Trophoblast cell (in vitro differentiated cells and primary cell): ENCODE results near the gene GPR135.
A peak's percentile ranks its signal among the peaks of the same experiment; 100 is the strongest.

Experiments
- DNase-seq, 2 donors: peaks; one replicate each; pipeline ENCODE4 v3.0.0-alpha.2; 2016
- H2AFZ ChIP-seq: 2 replicates; pipeline ENCODE4 v1.6.1; 2013; ENCODE audit warnings: low read length, moderate library complexity, mild to moderate bottlenecking; ENCODE audit not compliant: insufficient read depth, poor library complexity
- H2AK5ac ChIP-seq: 2 replicates; pipeline ENCODE4 v1.6.1; 2013; ENCODE audit warnings: mild to moderate bottlenecking, low read length
- H2BK120ac ChIP-seq: 2 replicates; pipeline ENCODE4 v1.6.1; 2013; ENCODE audit warnings: low read length, mild to moderate bottlenecking, moderate library complexity; ENCODE audit not compliant: insufficient read depth, poor library complexity
- H2BK12ac ChIP-seq: 2 replicates; pipeline ENCODE4 v1.6.1; 2013; ENCODE audit warnings: mild to moderate bottlenecking, low read length, moderate library complexity
- H2BK5ac ChIP-seq: 2 replicates; pipeline ENCODE4 v1.6.1; 2013; ENCODE audit warnings: low read length, low read depth, moderate library complexity, mild to moderate bottlenecking; ENCODE audit not compliant: poor library complexity
- H3K14ac ChIP-seq: 2 replicates; pipeline ENCODE4 v1.6.1; 2013; ENCODE audit warnings: mild to moderate bottlenecking, low read length
- H3K18ac ChIP-seq: 2 replicates; pipeline ENCODE4 v1.6.1; 2013; ENCODE audit warnings: mild to moderate bottlenecking, low read length
- H3K23ac ChIP-seq: 2 replicates; pipeline ENCODE4 v1.6.1; 2013; ENCODE audit warnings: low read length
- H3K27ac ChIP-seq: 2 replicates; pipeline ENCODE4 v1.5.1; 2013; ENCODE audit warnings: low read depth, mild to moderate bottlenecking, inconsistent platforms, low read length, moderate library complexity
- H3K27me3 ChIP-seq: 2 replicates; pipeline ENCODE4 v1.6.1; 2013; ENCODE audit warnings: inconsistent platforms, mild to moderate bottlenecking, low read length, moderate library complexity; ENCODE audit not compliant: insufficient read depth
- H3K36me3 ChIP-seq, 2 experiments: 1 replicate in 1 of 2; 2 replicates in 1 of 2; pipeline ENCODE4 v1.6.1; 2013; ENCODE audit warnings: low read length in 2 of 2, mild to moderate bottlenecking in 2 of 2, moderate library complexity in 1 of 2; ENCODE audit not compliant: insufficient read depth in 2 of 2, control insufficient read depth in 1 of 2
- H3K4ac ChIP-seq: 2 replicates; pipeline ENCODE4 v1.6.1; 2013; ENCODE audit warnings: low read depth, mild to moderate bottlenecking, low read length, moderate library complexity
- H3K4me1 ChIP-seq, 2 experiments: 1 replicate in 1 of 2; 2 replicates in 1 of 2; pipeline ENCODE4 v1.6.1; 2013; ENCODE audit warnings: low read length in 2 of 2, mild to moderate bottlenecking in 2 of 2, moderate library complexity in 1 of 2; ENCODE audit not compliant: insufficient read depth in 2 of 2, control insufficient read depth in 1 of 2
- H3K4me2 ChIP-seq: 2 replicates; pipeline ENCODE4 v1.6.1; 2013; ENCODE audit warnings: inconsistent platforms, mild to moderate bottlenecking, low read length, moderate library complexity
- H3K4me3 ChIP-seq: 2 replicates; pipeline ENCODE4 v1.5.1; 2013; ENCODE audit warnings: mild to moderate bottlenecking, low read depth, low read length, inconsistent platforms
- H3K79me1 ChIP-seq: one replicate; pipeline ENCODE4 v1.6.1; 2013; ENCODE audit warnings: low read length
- H3K79me2 ChIP-seq: 2 replicates; pipeline ENCODE4 v1.6.1; 2013; ENCODE audit warnings: low read length, mild to moderate bottlenecking; ENCODE audit not compliant: control insufficient read depth, insufficient read depth, poor library complexity
- H3K9ac ChIP-seq: 2 replicates; pipeline ENCODE4 v1.6.1; 2013; ENCODE audit warnings: mild to moderate bottlenecking, low read length
- H3K9me3 ChIP-seq: 2 replicates; pipeline ENCODE4 v1.6.1; 2013; ENCODE audit warnings: low read depth, mild to moderate bottlenecking, control low read depth, inconsistent platforms, low read length; ENCODE audit not compliant: insufficient read depth
- H4K12ac ChIP-seq: 2 replicates; pipeline ENCODE4 v1.6.1; 2013; ENCODE audit warnings: low read depth, mild to moderate bottlenecking, low read length, moderate library complexity
- H4K8ac ChIP-seq: 2 replicates; pipeline ENCODE4 v1.6.1; 2013; ENCODE audit warnings: low read depth, mild to moderate bottlenecking, low read length, moderate library complexity
- H4K91ac ChIP-seq: one replicate; pipeline ENCODE4 v1.6.1; 2013; ENCODE audit warnings: low read depth, mild to moderate bottlenecking, low read length, moderate library complexity
- WGBS: extraction: QIAGEN DNeasy Blood & Tissue Kit; methylation state at CpG from one replicate; pipeline ENCODE4 v1.1.7; 2013; ENCODE audit warnings: missing lambda C conversion rate; ENCODE audit not compliant: insufficient read length, insufficient coverage; ENCODE audit errors: extremely low coverage; 5-methylcytosine and 5-hydroxymethylcytosine counted together

GPR135 gene

DNA sequence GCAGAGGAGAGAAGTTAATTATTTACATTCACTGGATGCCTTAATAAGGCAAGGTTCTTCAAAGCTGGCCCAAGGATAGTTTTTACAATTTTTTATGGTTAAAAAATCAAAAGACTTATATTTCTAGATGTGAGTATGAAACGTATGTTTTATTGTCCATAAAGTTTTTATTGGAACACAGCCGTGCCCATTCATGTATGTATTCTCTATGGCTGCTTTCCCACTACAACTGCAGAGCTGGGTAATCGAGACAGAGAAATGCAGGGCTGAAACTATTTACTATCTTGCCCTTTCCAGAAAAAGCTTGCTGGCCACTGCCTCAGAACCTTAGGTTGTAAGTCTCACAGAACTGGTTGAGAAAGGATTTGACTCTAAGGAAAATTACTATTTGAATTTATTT lies 35.6 kb upstream of the GPR135 start:
- Histone ChIP-seq H3K79me1 (no peaks in the 10 kb centered on the region), H3K36me3 (peaks cover under 1 to 2% of the 10 kb centered on the region in 2 experiments), H4K12ac (no peak overlapping the region), H3K27ac (no peak overlapping the region), H3K18ac (no peak overlapping the region), H3K9me3 (no peaks in the 10 kb centered on the region), H2BK5ac (no peak overlapping the region), H3K4me2 (no peak overlapping the region), H3K27me3 (no peaks in the 10 kb centered on the region), H3K79me2 (no peaks in the 10 kb centered on the region), H2BK12ac (no peak overlapping the region), H3K4me3 (no peak overlapping the region), H3K14ac (no peak overlapping the region), H3K23ac (no peak overlapping the region), H3K4me1 (no peaks in the 10 kb centered on the region), H4K91ac (no peak overlapping the region), H2AK5ac (no peak overlapping the region), H2AFZ (no peak overlapping the region), H4K8ac (no peak overlapping the region), H3K9ac (no peak overlapping the region), H2BK120ac (no peak overlapping the region), H3K4ac (no peak overlapping the region)
- no peak for DNase-seq
- no CpG with 5 or more reads among the region's 3 CpGs for WGBS

DNA sequence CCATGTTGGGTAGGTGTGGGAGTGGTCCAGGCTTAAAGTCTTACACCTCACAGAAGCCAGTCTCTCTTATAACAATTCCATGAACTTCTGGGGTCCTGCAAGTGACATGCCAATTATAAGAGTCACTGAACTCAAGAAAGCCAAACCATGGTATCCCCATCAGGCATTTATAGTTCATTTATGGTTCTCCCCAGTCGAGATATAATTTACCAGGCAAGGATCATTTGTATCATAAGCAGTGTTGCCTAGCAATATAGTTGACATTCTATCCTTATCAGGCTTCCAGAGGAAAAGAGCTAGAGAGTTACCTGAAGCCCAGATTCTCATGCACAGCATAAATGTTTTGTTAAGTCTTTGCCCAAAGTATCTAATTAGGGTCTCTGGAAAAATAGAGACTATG lies 27.2 kb upstream of the GPR135 start:
- H4K12ac ChIP-seq, result no peak overlapping the region
- no peak overlapping the region for H3K23ac ChIP-seq
- no peak overlapping the region for H3K4ac ChIP-seq
- no peak overlapping the region for H3K4me3 ChIP-seq
- H3K14ac ChIP-seq, result no peak overlapping the region
- no peak overlapping the region for H2AK5ac ChIP-seq
- no peaks in the 10 kb centered on the region for H3K4me1 ChIP-seq
- H3K79me1 ChIP-seq, result no peaks in the 10 kb centered on the region
- H3K36me3 ChIP-seq, result peaks cover 1 to 23% of the 10 kb centered on the region in 2 experiments
- no peak overlapping the region for H4K8ac ChIP-seq
- no peak overlapping the region for H2AFZ ChIP-seq
- H3K9me3 ChIP-seq, result no peaks in the 10 kb centered on the region
- H4K91ac ChIP-seq, result no peak overlapping the region
- no peak overlapping the region for H3K9ac ChIP-seq
- no peak overlapping the region for H3K18ac ChIP-seq
- no peak overlapping the region for H2BK120ac ChIP-seq
- DNase-seq, result no peak
- no peak overlapping the region for H2BK5ac ChIP-seq
- WGBS, result no CpG with 5 or more reads among the region's 1 CpG
- no peaks in the 10 kb centered on the region for H3K27me3 ChIP-seq
- H3K79me2 ChIP-seq, result no peaks in the 10 kb centered on the region
- H3K4me2 ChIP-seq, result no peak overlapping the region
- H2BK12ac ChIP-seq, result no peak overlapping the region
- no peak overlapping the region for H3K27ac ChIP-seq

DNA sequence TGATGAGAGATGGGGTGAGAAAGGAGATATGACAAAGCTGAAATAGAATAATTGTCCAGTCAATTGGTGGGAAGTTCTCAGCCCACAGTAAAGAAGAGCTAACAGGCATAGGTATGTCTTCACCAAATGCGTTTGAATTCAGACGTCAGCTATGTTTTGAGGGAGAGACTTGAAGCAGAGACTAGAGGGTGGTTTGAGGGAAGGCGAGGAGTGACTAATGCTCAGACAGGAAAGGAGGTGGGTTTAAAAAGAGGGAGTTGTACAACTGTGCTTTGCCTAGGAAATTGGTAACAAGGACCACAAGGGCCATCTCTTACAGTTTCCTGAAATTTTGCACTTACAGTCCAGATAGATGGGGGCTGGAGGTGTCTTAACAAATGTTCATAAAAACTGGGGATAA lies 25.6 kb upstream of the GPR135 start:
- no peak overlapping the region for H3K23ac ChIP-seq
- no peak overlapping the region for H4K12ac ChIP-seq
- no peaks in the 10 kb centered on the region for H3K9me3 ChIP-seq
- H3K18ac ChIP-seq, result no peak overlapping the region
- H3K36me3 ChIP-seq, result peaks cover 1 to 23% of the 10 kb centered on the region in 2 experiments
- H2AK5ac ChIP-seq, result no peak overlapping the region
- no peak overlapping the region for H2BK5ac ChIP-seq
- H3K9ac ChIP-seq, result no peak overlapping the region
- H2AFZ ChIP-seq, result no peak overlapping the region
- no peak overlapping the region for H3K27ac ChIP-seq
- H4K91ac ChIP-seq, result no peak overlapping the region
- H3K4ac ChIP-seq, result no peak overlapping the region
- H3K14ac ChIP-seq, result no peak overlapping the region
- no peaks in the 10 kb centered on the region for H3K79me2 ChIP-seq
- H3K4me3 ChIP-seq, result no peak overlapping the region
- H3K4me2 ChIP-seq, result no peak overlapping the region
- H4K8ac ChIP-seq, result no peak overlapping the region
- no peaks in the 10 kb centered on the region for H3K4me1 ChIP-seq
- no peak overlapping the region for H2BK120ac ChIP-seq
- no peak overlapping the region for H2BK12ac ChIP-seq
- WGBS, result no CpG with 5 or more reads among the region's 3 CpGs
- H3K27me3 ChIP-seq, result no peaks in the 10 kb centered on the region
- DNase-seq, result no peak
- H3K79me1 ChIP-seq, result no peaks in the 10 kb centered on the region

DNA sequence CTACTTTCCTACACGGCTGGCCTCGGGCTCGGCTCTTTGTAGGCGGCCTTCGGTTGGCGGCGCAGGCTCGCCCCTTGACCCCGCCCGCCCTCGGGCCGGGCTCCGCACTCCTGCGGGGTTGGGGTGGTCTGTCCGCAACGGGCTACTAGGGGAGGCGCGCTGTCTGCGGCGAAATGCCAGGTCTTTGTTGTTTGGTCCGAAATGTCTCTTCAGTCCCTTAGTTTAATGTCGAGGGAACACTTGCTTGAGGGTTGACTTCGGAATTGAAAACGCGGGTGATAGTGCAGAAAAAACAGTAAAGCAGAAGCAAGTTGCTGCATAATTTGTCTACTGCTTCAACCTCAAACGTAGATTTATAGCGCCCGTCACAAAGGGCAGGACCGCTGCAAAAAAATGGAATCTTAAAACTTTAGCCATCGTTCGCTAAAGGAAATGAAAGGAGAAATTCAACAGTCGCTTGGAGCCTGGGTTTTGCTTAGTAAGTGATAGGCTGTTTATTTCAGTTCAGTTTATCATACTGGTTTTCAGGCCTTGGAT lies 19.5 kb upstream of the GPR135 start:
- DNase-seq, result peak in 1 of 2 donors; percentile 44
- Histone ChIP-seq H3K79me1 (peaks cover 11% of the 10 kb centered on the region), H3K4me3 (peak overlapping the region; percentile 84), H3K27me3 (no peaks in the 10 kb centered on the region), H3K4ac (no peak overlapping the region), H3K9me3 (no peaks in the 10 kb centered on the region), H4K12ac (peak overlapping the region; percentile 72), H2AFZ (peak overlapping the region; percentile 66), H3K9ac (peak overlapping the region; percentile 91), H2BK12ac (no peak overlapping the region), H2BK120ac (peak overlapping the region; percentile 77), H3K23ac (no peak overlapping the region), H2AK5ac (no peak overlapping the region), H2BK5ac (peak overlapping the region; percentile 74), H3K14ac (peak overlapping the region; percentile 69), H3K79me2 (peaks cover 8% of the 10 kb centered on the region), H3K4me2 (peak overlapping the region; percentile 74), H4K91ac (peak overlapping the region; percentile 74), H4K8ac (peak overlapping the region; percentile 92), H3K27ac (peak overlapping the region; percentile 91), H3K4me1 (peaks cover 0 to 9% of the 10 kb centered on the region in 2 experiments), H3K36me3 (peaks cover 0 to 5% of the 10 kb centered on the region in 2 experiments), H3K18ac (peak overlapping the region; percentile 80)
- no CpG with 5 or more reads among the region's 32 CpGs for WGBS
